ENCODE results near the gene SPAG6.

GRCh38 chr10:22317771-22318565 lies 27.3 kb upstream of the SPAG6 start:
- no peak for TF ChIP-seq EZH2 (IDR thresholded peaks at IDR 0.05; ENCODE audit: borderline replicate concordance, low read depth, low read length, severe bottlenecking)
- TF ChIP-seq, protein P1, sequence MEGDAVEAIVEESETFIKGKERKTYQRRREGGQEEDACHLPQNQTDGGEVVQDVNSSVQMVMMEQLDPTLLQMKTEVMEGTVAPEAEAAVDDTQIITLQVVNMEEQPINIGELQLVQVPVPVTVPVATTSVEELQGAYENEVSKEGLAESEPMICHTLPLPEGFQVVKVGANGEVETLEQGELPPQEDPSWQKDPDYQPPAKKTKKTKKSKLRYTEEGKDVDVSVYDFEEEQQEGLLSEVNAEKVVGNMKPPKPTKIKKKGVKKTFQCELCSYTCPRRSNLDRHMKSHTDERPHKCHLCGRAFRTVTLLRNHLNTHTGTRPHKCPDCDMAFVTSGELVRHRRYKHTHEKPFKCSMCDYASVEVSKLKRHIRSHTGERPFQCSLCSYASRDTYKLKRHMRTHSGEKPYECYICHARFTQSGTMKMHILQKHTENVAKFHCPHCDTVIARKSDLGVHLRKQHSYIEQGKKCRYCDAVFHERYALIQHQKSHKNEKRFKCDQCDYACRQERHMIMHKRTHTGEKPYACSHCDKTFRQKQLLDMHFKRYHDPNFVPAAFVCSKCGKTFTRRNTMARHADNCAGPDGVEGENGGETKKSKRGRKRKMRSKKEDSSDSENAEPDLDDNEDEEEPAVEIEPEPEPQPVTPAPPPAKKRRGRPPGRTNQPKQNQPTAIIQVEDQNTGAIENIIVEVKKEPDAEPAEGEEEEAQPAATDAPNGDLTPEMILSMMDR (IDR thresholded peaks at IDR 0.05; ENCODE audit: borderline replicate concordance, extremely low read depth, low read length, poor library complexity, severe bottlenecking) = no peak
